T-cell (primary cell): ENCODE measurements around the gene AUH. TPM values are rescaled to one million over a fixed set of nuclear protein-coding genes. Genes with fewer than 3 reads are reported as not detected.

Experiments used
- ATAC-seq, 4 experiments: fragments of 200-7000 bp in 3 of 4; fragments of 150-1000 bp in 1 of 4; cut with Tn5 transposase; replicated peaks in 1 of 4; 1 replicate in 3 of 4; 2 replicates in 1 of 4; pipeline ENCODE4 v1.10.0; 2021; ENCODE audit warnings: moderate library complexity in 3 of 4, mild to moderate bottlenecking in 2 of 4, moderate number of reproducible peaks in 1 of 4
- CTCF ChIA-PET, 2 donors: fragments of 300-600 bp; sonication (Branson Sonifier 250); formaldehyde crosslinking; loops; one replicate each; lab custom pipeline; 2022; ENCODE audit warnings: antibody characterized with exemption in 2 of 2; lab: Charles Lee
- POLR2A ChIA-PET, 2 donors: fragments of 300-600 bp; sonication (Branson Sonifier 250); formaldehyde crosslinking; loops; one replicate each; lab custom pipeline; 2022; ENCODE audit warnings: antibody characterized with exemption in 2 of 2; lab: Charles Lee
- DNase-seq, 35 experiments: peaks; one replicate each; pipeline versions ENCODE4 v3.0.0 to v3.0.0-alpha.2; 2013 to 2023
- H3K27ac ChIP-seq: one replicate; pipeline ENCODE4 v1.5.1; 2013; ENCODE audit warnings: low read length
- H3K27me3 ChIP-seq, 2 experiments: replicated peaks in 1 of 2; 1 replicate in 1 of 2; 2 replicates in 1 of 2; pipeline versions ENCODE4 v1.6.1 to v1.7.0; 2013; ENCODE audit warnings: low read length in 1 of 2, mixed read lengths in 1 of 2; ENCODE audit not compliant: control insufficient read depth in 2 of 2, insufficient read depth in 2 of 2; ENCODE audit errors: extremely low read depth in 1 of 2
- H3K36me3 ChIP-seq, 2 donors: 1 replicate in 1 of 2; 2 replicates in 1 of 2; pipeline versions ENCODE4 v1.6.1 to v1.7.0; 2013; ENCODE audit warnings: low read length in 1 of 2; ENCODE audit not compliant: control insufficient read depth in 2 of 2, insufficient read depth in 1 of 2; ENCODE audit errors: extremely low read depth in 1 of 2
- H3K4me1 ChIP-seq, 2 experiments: 1 replicate in 1 of 2; 2 replicates in 1 of 2; pipeline versions ENCODE4 v1.6.1 to v1.7.0; 2013; ENCODE audit warnings: low read length in 2 of 2, mixed read lengths in 1 of 2; ENCODE audit not compliant: insufficient read depth in 2 of 2, control insufficient read depth in 1 of 2; ENCODE audit errors: extremely low read depth in 1 of 2
- H3K4me3 ChIP-seq, 2 donors: 1 replicate in 1 of 2; 2 replicates in 1 of 2; pipeline versions ENCODE4 v1.5.1 to v1.7.0; 2013; ENCODE audit warnings: mild to moderate bottlenecking in 2 of 2, low read length in 1 of 2, moderate library complexity in 1 of 2; ENCODE audit not compliant: control insufficient read depth in 1 of 2; ENCODE audit errors: extremely low read depth in 1 of 2
- H3K9me3 ChIP-seq: 2 replicates; pipeline ENCODE4 v1.7.0; 2013
- H3K27ac Mint-ChIP-seq, 2 donors: one replicate each; pipeline ENCODE4 v1.8.0; 2020 to 2021; ENCODE audit warnings: mild to moderate bottlenecking in 2 of 2, mixed read lengths in 2 of 2
- H3K27me3 Mint-ChIP-seq, 2 donors: one replicate each; pipeline ENCODE4 v1.8.0; 2021 to 2022; ENCODE audit warnings: mixed read lengths in 2 of 2
- H3K36me3 Mint-ChIP-seq: one replicate; pipeline ENCODE4 v1.8.0; 2021; ENCODE audit warnings: mixed read lengths
- H3K4me1 Mint-ChIP-seq, 3 donors: one replicate each; pipeline ENCODE4 v1.8.0; 2020 to 2022; ENCODE audit warnings: mixed read lengths in 3 of 3, mild to moderate bottlenecking in 1 of 3
- H3K4me3 Mint-ChIP-seq, 3 donors: one replicate each; pipeline ENCODE4 v1.8.0; 2020 to 2022; ENCODE audit warnings: mild to moderate bottlenecking in 3 of 3, mixed read lengths in 3 of 3, moderate library complexity in 3 of 3
- H3K9me3 Mint-ChIP-seq, 3 donors: one replicate each; pipeline ENCODE4 v1.8.0; 2020 to 2022; ENCODE audit warnings: mixed read lengths in 3 of 3
- WGBS: methylation state at CpG from one replicate; pipeline ENCODE4 v1.1.5; 2013; ENCODE audit warnings: missing lambda C conversion rate; ENCODE audit not compliant: insufficient coverage; 5-methylcytosine and 5-hydroxymethylcytosine counted together
- total RNA-seq, 35 experiments: library from RNA in 6 of 35; stranded (reverse) in 6 of 35; fragments of 120-200 nt in 1 of 35; gene quantifications; one replicate each; pipeline versions ENCODE4 v1.2.1 to v1.2.4 and lab custom pipeline; 2013 to 2026

AUH gene
- total RNA-seq, 5 donors from 2014 or later (not counting 1 experiment from before 2014, with no cell fraction given) = 17.2 to 24.6 (median 21.6) TPM

- H3K27me3 ChIP-seq = no peaks in the 10 kb centered on the region
- no peak for DNase-seq
- no peaks in the 10 kb centered on the region for H3K9me3 ChIP-seq
- peaks cover 19 to 23% (median 21%) of the 10 kb centered on the region in 3 donors for H3K4me1 Mint-ChIP-seq
- no peak overlapping the region for H3K4me3 ChIP-seq
- ATAC-seq = no peak
- ChIA-PET CTCF (no interaction called here), POLR2A (no interaction called here)
- peaks cover 0 to 7% (median 0%) of the 10 kb centered on the region in 3 donors for H3K9me3 Mint-ChIP-seq
- H3K36me3 Mint-ChIP-seq = no peaks in the 10 kb centered on the region
- peaks cover 0 to 25% of the 10 kb centered on the region in 2 experiments for H3K4me1 ChIP-seq
- H3K4me3 Mint-ChIP-seq = no peak overlapping the region
- H3K27ac ChIP-seq = no peak overlapping the region
- no peaks in the 10 kb centered on the region for H3K36me3 ChIP-seq
- no CpG with 5 or more reads among the region's 11 CpGs for WGBS
- no peak overlapping the region for H3K27ac Mint-ChIP-seq
- H3K27me3 Mint-ChIP-seq = no peaks in the 10 kb centered on the region
Measured at GRCh38 chr9:91188719-91189590, 172.8 kb downstream of the AUH start.

- ChIA-PET POLR2A (interaction anchor here in 1 of 2 donors (0.6 kb wide), 1 partner anchor 65 kb away, joined by 3 read pairs; no protein-coding TSS in a partner anchor), CTCF (no interaction called here)
- H3K4me3 Mint-ChIP-seq = no peak overlapping the region
Measured at GRCh38 chr9:91187965-91188344, 173.8 kb downstream of the AUH start.

GRCh38 chr9:91187311-91187964 is 174.3 kb downstream of the AUH start:
- POLR2A ChIA-PET = no interaction called here
- H3K36me3 Mint-ChIP-seq = no peaks in the 10 kb centered on the region
- no peaks in the 10 kb centered on the region for H3K27me3 Mint-ChIP-seq
- H3K9me3 Mint-ChIP-seq = peaks cover 0 to 7% (median 0%) of the 10 kb centered on the region in 3 donors
- CTCF ChIA-PET = no interaction called here
- Histone ChIP-seq H3K4me3 (no peak overlapping the region), H3K27ac (no peak overlapping the region), H3K4me1 (peaks cover 0 to 10% of the 10 kb centered on the region in 2 experiments), H3K36me3 (no peaks in the 10 kb centered on the region), H3K9me3 (no peaks in the 10 kb centered on the region), H3K27me3 (no peaks in the 10 kb centered on the region)
- ATAC-seq (no peak), DNase-seq (no peak)
- no peak overlapping the region for H3K27ac Mint-ChIP-seq
- H3K4me3 Mint-ChIP-seq = no peak overlapping the region
- 83% methylated on average over 6 of the region's 11 CpGs for WGBS
- H3K4me1 Mint-ChIP-seq = peaks cover 12 to 15% (median 13%) of the 10 kb centered on the region in 3 donors

More at GRCh38 chr9:91187965-91188344, 173.8 kb downstream of the AUH start:
- Histone ChIP-seq H3K36me3 (no peaks in the 10 kb centered on the region), H3K9me3 (no peaks in the 10 kb centered on the region), H3K27me3 (no peaks in the 10 kb centered on the region), H3K4me1 (peaks cover 0 to 15% of the 10 kb centered on the region in 2 experiments), H3K27ac (no peak overlapping the region), H3K4me3 (no peak overlapping the region)
- WGBS = no CpG with 5 or more reads among the region's 2 CpGs
- no peak overlapping the region for H3K27ac Mint-ChIP-seq
- peaks cover 0 to 7% (median 0%) of the 10 kb centered on the region in 3 donors for H3K9me3 Mint-ChIP-seq
- H3K4me1 Mint-ChIP-seq = peaks cover 15 to 17% (median 16%) of the 10 kb centered on the region in 3 donors
- no peak for ATAC-seq
- no peaks in the 10 kb centered on the region for H3K27me3 Mint-ChIP-seq
- DNase-seq = no peak
- H3K36me3 Mint-ChIP-seq = no peaks in the 10 kb centered on the region

- Mint-ChIP-seq H3K4me1 (peaks cover 6 to 8% (median 7%) of the 10 kb centered on the region in 3 donors), H3K27ac (no peak overlapping the region), H3K27me3 (no peaks in the 10 kb centered on the region), H3K4me3 (no peak overlapping the region), H3K9me3 (peaks cover 0 to 7% (median 0%) of the 10 kb centered on the region in 3 donors), H3K36me3 (no peaks in the 10 kb centered on the region)
- no peaks in the 10 kb centered on the region for H3K9me3 ChIP-seq
- no CpG with 5 or more reads among the region's 2 CpGs for WGBS
- peaks cover 0 to 2% of the 10 kb centered on the region in 2 experiments for H3K4me1 ChIP-seq
- no peak overlapping the region for H3K27ac ChIP-seq
- ChIA-PET CTCF (no interaction called here), POLR2A (no interaction called here)
- DNase-seq (no peak), ATAC-seq (no peak)
- H3K27me3 ChIP-seq = no peaks in the 10 kb centered on the region
- H3K4me3 ChIP-seq = no peak overlapping the region
- no peaks in the 10 kb centered on the region for H3K36me3 ChIP-seq
Measured at GRCh38 chr9:91186632-91187108, 175.0 kb downstream of the AUH start.

- no peak overlapping the region for H3K4me3 Mint-ChIP-seq
- peaks cover 0 to 7% (median 0%) of the 10 kb centered on the region in 3 donors for H3K9me3 Mint-ChIP-seq
- DNase-seq (no peak), ATAC-seq (no peak)
- no peak overlapping the region for H3K27ac Mint-ChIP-seq
- 92% methylated on average over 9 of the region's 10 CpGs for WGBS
- Histone ChIP-seq H3K9me3 (no peaks in the 10 kb centered on the region), H3K27ac (no peak overlapping the region), H3K4me1 (no peaks in the 10 kb centered on the region), H3K4me3 (no peak overlapping the region), H3K36me3 (no peaks in the 10 kb centered on the region), H3K27me3 (no peaks in the 10 kb centered on the region)
- ChIA-PET POLR2A (no interaction called here), CTCF (no interaction called here)
- no peaks in the 10 kb centered on the region for H3K36me3 Mint-ChIP-seq
- H3K27me3 Mint-ChIP-seq = no peaks in the 10 kb centered on the region
- peaks cover 6 to 8% (median 7%) of the 10 kb centered on the region in 3 donors for H3K4me1 Mint-ChIP-seq
Measured at GRCh38 chr9:91185193-91185886, 176.4 kb downstream of the AUH start.
